ENCODE data around the gene ZNF536.

DNA sequence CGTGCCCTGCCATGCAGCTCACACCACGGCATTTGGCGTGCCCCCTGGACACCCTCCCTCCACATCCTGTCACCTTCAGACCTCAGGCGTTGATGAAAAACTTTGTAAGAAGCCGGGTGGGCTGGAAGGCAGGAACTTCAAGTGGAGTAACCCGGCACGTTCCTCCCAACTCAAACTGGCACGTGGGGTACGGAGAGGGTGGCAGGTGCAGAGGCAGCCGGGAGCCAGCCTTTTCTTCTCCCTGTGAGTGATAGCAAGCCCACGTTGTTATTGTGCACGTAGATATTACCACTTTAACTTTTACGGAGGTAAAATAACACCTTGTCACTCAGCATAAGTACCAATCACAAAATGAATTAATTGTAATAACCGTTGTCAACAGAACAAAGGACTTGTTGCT is 198.0 kb downstream of the ZNF536 start:
- TF ChIP-seq CTCF (conservative IDR thresholded peaks at IDR 0.05 in 1 of 2, IDR thresholded peaks at IDR 0.05 in 1 of 2; ENCODE audit: low read depth in 1 of 2, low read length in 2 of 2) (no peak), EZH2 (IDR thresholded peaks at IDR 0.05; ENCODE audit: low read length, missing control alignments) (no peak)
